GM19328 (cell line): ENCODE measurements around the gene ADIPOR2.
A peak's percentile ranks its signal among the peaks of the same experiment; 100 is the strongest.
"Not testable (repeated sequence)": the region's sequence is repeated elsewhere in the genome, so short reads cannot be mapped to it uniquely, and the experiment has no call there.

Experiments
- ATAC-seq: cut with Tn5 transposase; IDR thresholded peaks from one replicate; pipeline ENCODE4 v1.9.1; 2021; ENCODE audit warnings: mild to moderate bottlenecking, moderate library complexity; ENCODE audit not compliant: unreplicated experiment

Gene ADIPOR2

GRCh38 chr12:1663440-1664132 is 27.3 kb upstream of the ADIPOR2 start:
- ATAC-seq: no peak

- ATAC-seq: no peak
Observed at GRCh38 chr12:1665366-1665765, 25.5 kb upstream of the ADIPOR2 start.

GRCh38 chr12:1666215-1666614 is 24.7 kb upstream of the ADIPOR2 start:
- ATAC-seq: no peak

GRCh38 chr12:1666685-1667162 is 24.1 kb upstream of the ADIPOR2 start:
- ATAC-seq: no peak

- ATAC-seq: no peak
Observed at GRCh38 chr12:1668833-1669543, 21.9 kb upstream of the ADIPOR2 start.

GRCh38 chr12:1670358-1671268 is 20.3 kb upstream of the ADIPOR2 start:
- ATAC-seq: no peak

GRCh38 chr12:1676043-1676442 is 14.8 kb upstream of the ADIPOR2 start:
- no peak for ATAC-seq

GRCh38 chr12:1680804-1681492 is 9.9 kb upstream of the ADIPOR2 start:
- no peak for ATAC-seq

GRCh38 chr12:1681493-1681807 is 9.4 kb upstream of the ADIPOR2 start:
- no peak for ATAC-seq

GRCh38 chr12:1688086-1688710 is 2.7 kb upstream of the ADIPOR2 start:
- ATAC-seq: no peak

GRCh38 chr12:1691123-1692007 is 495 bp downstream of the ADIPOR2 start:
- peak; percentile 27 for ATAC-seq

GRCh38 chr12:1692226-1692625 is 1.4 kb downstream of the ADIPOR2 start:
- no peak for ATAC-seq

GRCh38 chr12:1692895-1693610 is 2.2 kb downstream of the ADIPOR2 start:
- no peak for ATAC-seq

GRCh38 chr12:1695097-1695496 is 4.2 kb downstream of the ADIPOR2 start:
- not testable (repeated sequence) for ATAC-seq

- no peak for ATAC-seq
Observed at GRCh38 chr12:1695886-1696670, 5.2 kb downstream of the ADIPOR2 start.

- ATAC-seq: no peak
Observed at GRCh38 chr12:1696800-1697199, 5.9 kb downstream of the ADIPOR2 start.

GRCh38 chr12:1697271-1697670 is 6.4 kb downstream of the ADIPOR2 start:
- ATAC-seq: no peak

GRCh38 chr12:1698720-1699119 is 7.8 kb downstream of the ADIPOR2 start:
- no peak for ATAC-seq
